Vagina (tissue), 2 donors: Measurements from ENCODE around the gene CD164L2. TPM values are rescaled to one million over a fixed set of nuclear protein-coding genes. Genes with fewer than 3 reads are reported as not detected.
A peak's percentile ranks its signal among the peaks of the same experiment; 100 is the strongest.

ENCODE experiments used
- DNase-seq, 2 donors: peaks; one replicate each; pipeline ENCODE4 v3.0.0-alpha.2; 2017; ENCODE audit errors: extremely low spot score in 2 of 2
- H3K27ac ChIP-seq: fragments of 200-600 bp; sonication (generic); one replicate; pipeline ENCODE4 v1.5.1; 2019
- H3K27me3 ChIP-seq: fragments of 200-600 bp; sonication (generic); one replicate; pipeline ENCODE4 v1.5.1; 2019
- H3K36me3 ChIP-seq, 2 donors: fragments of 200-600 bp; sonication (generic); one replicate each; pipeline ENCODE4 v1.5.1; 2017 to 2019
- H3K4me1 ChIP-seq: fragments of 200-600 bp; sonication (generic); one replicate; pipeline ENCODE4 v1.5.1; 2019
- H3K4me3 ChIP-seq, 2 donors: fragments of 200-600 bp; sonication (generic); 1 replicate in 1 of 2; 2 replicates in 1 of 2; pipeline ENCODE4 v1.5.1; 2016 to 2019
- H3K9me3 ChIP-seq: fragments of 200-600 bp; sonication (generic); one replicate; pipeline ENCODE4 v1.5.1; 2019
- CTCF ChIP-seq, 3 experiments: fragments of 450-650 bp in 2 of 3; fragments of 200-600 bp in 1 of 3; sonication (generic) in 1 of 3; IDR thresholded peaks; one replicate each; pipeline ENCODE4 v1.5.1; 2017 to 2019; ENCODE audit warnings: antibody characterized with exemption in 3 of 3, mild to moderate bottlenecking in 2 of 3, moderate library complexity in 2 of 3
- POLR2A ChIP-seq, 2 donors: fragments of 450-650 bp; IDR thresholded peaks; one replicate each; pipeline ENCODE4 v1.6.1; 2017; ENCODE audit warnings: antibody characterized with exemption in 2 of 2, mild to moderate bottlenecking in 2 of 2, moderate library complexity in 2 of 2
- POLR2AphosphoS5 ChIP-seq, 2 donors: sonication (generic); formaldehyde crosslinking; IDR thresholded peaks; one replicate each; pipeline ENCODE4 v1.9.0; 2017; ENCODE audit warnings: antibody characterized with exemption in 2 of 2, mild to moderate bottlenecking in 2 of 2, low read depth in 1 of 2; ENCODE audit not compliant: insufficient read depth in 1 of 2
- intact Hi-C: fragments of 100-400 bp; cut with DNase I; formaldehyde crosslinking; loops from one replicate; pipeline ENCODE4 v1.15.1; 2023
- total RNA-seq: library from RNA; depleted of rRNA; stranded (reverse); fragments of >200 nt; gene quantifications from one replicate; pipeline ENCODE4 v1.2.3, GENCODE V29; 2016

CD164L2 gene
- total RNA-seq, 1 donor from 2014 or later: 7.6 TPM

GRCh38 chr1:27417713-27418112 lies 34.6 kb upstream of the CD164L2 start:
- H3K27ac ChIP-seq: peak overlapping the region; percentile 73
- intact Hi-C loops: loop anchor here (5.0 kb wide), 1 partner anchor 185 kb away; the partner anchor contains the start of gene AHDC1
- TF ChIP-seq CTCF (IDR thresholded peaks at IDR 0.05) (no peak), POLR2AphosphoS5 (IDR thresholded peaks at IDR 0.05; ENCODE audit: insufficient read depth in 1 of 2, low read depth in 1 of 2) (no peak), POLR2A (IDR thresholded peaks at IDR 0.05) (no peak)
- H3K27me3 ChIP-seq: no peaks in the 10 kb centered on the region
- no peak for DNase-seq
- H3K36me3 ChIP-seq: peaks cover 0 to 55% of the 10 kb centered on the region in 2 donors
- no peak overlapping the region for H3K4me3 ChIP-seq
- H3K4me1 ChIP-seq: peaks cover 56% of the 10 kb centered on the region
- no peaks in the 10 kb centered on the region for H3K9me3 ChIP-seq

DNA sequence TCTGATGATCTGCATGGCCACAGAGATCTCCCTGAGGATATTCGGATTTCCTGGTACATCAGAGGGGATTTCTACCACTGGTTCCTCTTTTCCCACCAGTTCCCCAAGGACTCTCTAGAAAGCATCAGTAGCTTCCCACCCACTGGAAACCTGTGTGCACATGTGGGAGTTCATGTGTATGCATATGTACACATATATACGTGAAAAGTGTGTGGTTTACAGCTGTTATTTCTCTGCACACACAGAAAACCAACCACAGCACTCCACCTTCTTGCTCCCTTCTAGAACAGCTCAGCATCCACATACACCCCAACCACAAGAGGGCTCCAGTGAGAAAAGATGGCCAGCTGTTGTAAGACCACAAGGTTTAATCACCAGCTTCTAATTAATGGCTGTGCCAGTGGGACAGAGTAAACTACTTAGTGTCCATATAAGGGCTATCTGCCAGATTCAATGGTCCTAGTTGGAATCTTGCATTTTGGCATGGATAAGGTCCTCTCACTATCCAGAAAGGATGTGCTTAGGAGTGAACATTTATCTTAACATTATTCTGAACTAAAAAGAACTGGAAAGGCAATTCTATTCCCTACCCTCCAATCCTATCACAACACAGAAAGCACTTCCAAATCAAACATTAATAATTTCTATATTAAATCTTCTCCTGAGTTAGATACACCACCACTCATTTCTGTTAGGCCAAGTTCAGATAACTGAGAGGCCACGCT lies 33.4 kb upstream of the CD164L2 start:
- TF ChIP-seq CTCF (IDR thresholded peaks at IDR 0.05) (peak in 1 of 3 experiments; percentile 46), POLR2AphosphoS5 (IDR thresholded peaks at IDR 0.05; ENCODE audit: insufficient read depth in 1 of 2, low read depth in 1 of 2) (no peak)
- Histone ChIP-seq H3K4me3 (no peak overlapping the region), H3K36me3 (peaks cover 0 to 67% of the 10 kb centered on the region in 2 donors), H3K4me1 (peaks cover 44% of the 10 kb centered on the region), H3K27me3 (no peaks in the 10 kb centered on the region), H3K9me3 (no peaks in the 10 kb centered on the region), H3K27ac (peak overlapping the region; percentile 73)
- no peak for DNase-seq
- intact Hi-C loops: loop anchor here (5.0 kb wide), 1 partner anchor 186 kb away; the partner anchor contains the start of gene AHDC1

DNA sequence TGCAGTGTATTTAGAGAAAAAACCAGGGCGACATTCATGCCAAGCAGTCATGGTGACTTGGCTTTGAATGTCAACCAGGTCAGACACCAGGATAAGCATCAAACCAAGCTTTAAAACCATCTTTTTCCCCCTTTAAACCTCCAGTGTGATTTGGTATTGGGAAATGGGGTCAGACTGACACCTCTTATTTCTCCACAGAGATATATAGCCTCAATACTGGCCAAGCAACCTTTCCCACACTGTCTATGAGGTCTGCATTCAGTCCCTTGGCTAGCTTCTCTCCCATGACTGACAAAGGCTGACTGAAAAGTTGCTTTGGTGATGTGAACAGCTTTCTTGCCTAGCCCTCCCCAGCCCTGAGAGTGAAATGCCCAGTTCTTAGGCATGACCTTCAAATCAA lies 31.0 kb upstream of the CD164L2 start:
- H3K27ac ChIP-seq: no peak overlapping the region
- intact Hi-C loops: no loop called here
- H3K4me1 ChIP-seq: peaks cover 29% of the 10 kb centered on the region
- TF ChIP-seq POLR2A (IDR thresholded peaks at IDR 0.05) (no peak), POLR2AphosphoS5 (IDR thresholded peaks at IDR 0.05; ENCODE audit: insufficient read depth in 1 of 2, low read depth in 1 of 2) (no peak), CTCF (IDR thresholded peaks at IDR 0.05) (no peak)
- peaks cover 0 to 92% of the 10 kb centered on the region in 2 donors for H3K36me3 ChIP-seq
- no peaks in the 10 kb centered on the region for H3K9me3 ChIP-seq
- DNase-seq: no peak
- H3K4me3 ChIP-seq: no peak overlapping the region
- no peaks in the 10 kb centered on the region for H3K27me3 ChIP-seq

DNA sequence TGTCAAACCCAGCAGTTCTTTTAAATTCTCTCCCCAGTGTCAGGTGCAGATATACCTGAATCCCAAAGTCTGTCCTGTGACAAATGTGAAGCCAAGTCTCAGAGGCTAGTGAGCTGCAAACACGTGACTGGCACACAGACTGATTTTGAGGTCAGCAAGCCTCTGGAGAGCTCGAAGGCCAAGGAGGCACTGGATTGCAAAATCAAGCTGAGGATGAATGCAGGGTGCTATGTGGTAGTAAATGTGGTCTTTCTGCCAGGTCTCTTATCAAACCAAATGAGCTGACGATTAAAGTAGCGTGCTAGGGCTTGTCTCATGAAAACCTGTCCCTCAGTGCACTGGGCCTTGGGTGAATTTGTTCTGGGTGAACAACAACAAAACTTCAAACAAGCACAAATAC lies 29.9 kb upstream of the CD164L2 start:
- Histone ChIP-seq H3K27me3 (no peaks in the 10 kb centered on the region), H3K4me3 (no peak overlapping the region), H3K9me3 (no peaks in the 10 kb centered on the region), H3K36me3 (peaks cover 0 to 97% of the 10 kb centered on the region in 2 donors), H3K27ac (no peak overlapping the region), H3K4me1 (peaks cover 18% of the 10 kb centered on the region)
- TF ChIP-seq POLR2AphosphoS5 (IDR thresholded peaks at IDR 0.05; ENCODE audit: insufficient read depth in 1 of 2, low read depth in 1 of 2) (no peak), CTCF (IDR thresholded peaks at IDR 0.05) (no peak), POLR2A (IDR thresholded peaks at IDR 0.05) (no peak)
- intact Hi-C loops: no loop called here
- DNase-seq: no peak

- Histone ChIP-seq H3K4me1 (peaks cover 13% of the 10 kb centered on the region), H3K9me3 (no peaks in the 10 kb centered on the region), H3K36me3 (peaks cover 0 to 97% of the 10 kb centered on the region in 2 donors), H3K4me3 (no peak overlapping the region), H3K27me3 (no peaks in the 10 kb centered on the region), H3K27ac (no peak overlapping the region)
- DNase-seq: no peak
- TF ChIP-seq POLR2AphosphoS5 (IDR thresholded peaks at IDR 0.05; ENCODE audit: insufficient read depth in 1 of 2, low read depth in 1 of 2): no peak
- no peak for TF ChIP-seq POLR2A (IDR thresholded peaks at IDR 0.05)
- no peak for TF ChIP-seq CTCF (IDR thresholded peaks at IDR 0.05)
- intact Hi-C loops: no loop called here
These were observed 29.4 kb upstream of the CD164L2 start for GRCh38 chr1:27412502-27412901.
